ENCODE measurements around the gene CBFA2T3.

The CBFA2T3 gene

GRCh38 chr16:88907768-88908167 is 69.2 kb downstream of the CBFA2T3 start:
- H3K4me3 ChIP-seq (ENCODE audit: low read depth, low read length): no peak overlapping the region
- TF ChIP-seq CTCF (conservative IDR thresholded peaks at IDR 0.05; ENCODE audit: low read depth, low read length): no peak
- no peak for DNase-seq (ENCODE audit: low read depth)

- DNase-seq (ENCODE audit: low read depth): no peak
- no peak overlapping the region for H3K4me3 ChIP-seq (ENCODE audit: low read depth, low read length)
- TF ChIP-seq CTCF (conservative IDR thresholded peaks at IDR 0.05; ENCODE audit: low read depth, low read length): no peak
Measured at GRCh38 chr16:88906535-88907105, 70.4 kb downstream of the CBFA2T3 start.

- no peak overlapping the region for H3K4me3 ChIP-seq (ENCODE audit: low read depth, low read length)
- TF ChIP-seq CTCF (conservative IDR thresholded peaks at IDR 0.05; ENCODE audit: low read depth, low read length): no peak
- no peak for DNase-seq (ENCODE audit: low read depth)
Measured at GRCh38 chr16:88906020-88906419, 71.0 kb downstream of the CBFA2T3 start.

GRCh38 chr16:88905563-88905962 is 71.4 kb downstream of the CBFA2T3 start:
- TF ChIP-seq CTCF (conservative IDR thresholded peaks at IDR 0.05; ENCODE audit: low read depth, low read length): no peak
- H3K4me3 ChIP-seq (ENCODE audit: low read depth, low read length): no peak overlapping the region
- DNase-seq (ENCODE audit: low read depth): no peak

GRCh38 chr16:88904676-88905365 is 72.2 kb downstream of the CBFA2T3 start:
- no peak for TF ChIP-seq CTCF (conservative IDR thresholded peaks at IDR 0.05; ENCODE audit: low read depth, low read length)
- DNase-seq (ENCODE audit: low read depth): no peak
- no peak overlapping the region for H3K4me3 ChIP-seq (ENCODE audit: low read depth, low read length)

GRCh38 chr16:88903267-88903666 is 73.7 kb downstream of the CBFA2T3 start:
- DNase-seq (ENCODE audit: low read depth): no peak
- H3K4me3 ChIP-seq (ENCODE audit: low read depth, low read length): no peak overlapping the region
- no peak for TF ChIP-seq CTCF (conservative IDR thresholded peaks at IDR 0.05; ENCODE audit: low read depth, low read length)

- TF ChIP-seq CTCF (conservative IDR thresholded peaks at IDR 0.05; ENCODE audit: low read depth, low read length): no peak
- no peak for DNase-seq (ENCODE audit: low read depth)
- H3K4me3 ChIP-seq (ENCODE audit: low read depth, low read length): no peak overlapping the region
Measured at GRCh38 chr16:88902744-88903143, 74.3 kb downstream of the CBFA2T3 start.
